ENCODE results near the gene PRSS2.

- no peak for TF ChIP-seq CTCF (conservative IDR thresholded peaks at IDR 0.05)
- no peak for TF ChIP-seq ZFX (IDR thresholded peaks at IDR 0.05)
Measured at GRCh38 chr7:142745745-142746144, 25.0 kb upstream of the PRSS2 start.

Measured in C4-2B (cell line).